HepG2 (cell line): Measurements from ENCODE around the gene LBX2. TPM values are rescaled to one million over a fixed set of nuclear protein-coding genes. Genes with fewer than 3 reads are reported as not detected.

Experiments
- GATA4 ChIP-seq: sonication (generic); IDR thresholded peaks from 2 replicates; pipeline ENCODE4 v1.6.1; 2016; ENCODE audit warnings: antibody characterized with exemption, low read depth, borderline replicate concordance
- HNF4A ChIP-seq: sonication (generic); formaldehyde crosslinking; IDR thresholded peaks from 2 replicates; pipeline ENCODE4 v1.4.0; 2020; ENCODE audit warnings: missing genetic modification reagents
- NFRKB ChIP-seq: fragments of 450-650 bp; IDR thresholded peaks from 2 replicates; pipeline ENCODE4 v1.6.1; 2017
- PHF21A ChIP-seq: sonication (generic); formaldehyde crosslinking; IDR thresholded peaks from 2 replicates; pipeline ENCODE4 v1.5.0; 2020; ENCODE audit warnings: mild to moderate bottlenecking, missing genetic modification reagents
- REXO4 ChIP-seq: sonication (generic); formaldehyde crosslinking; IDR thresholded peaks from 2 replicates; pipeline ENCODE4 v1.8.0; 2022; ENCODE audit warnings: missing genetic modification reagents, mild to moderate bottlenecking, borderline replicate concordance
- TAF1 ChIP-seq: sonication (generic); formaldehyde crosslinking; IDR thresholded peaks from 2 replicates; pipeline ENCODE4 v1.4.0; 2020; ENCODE audit warnings: missing genetic modification reagents
- TBL1XR1 ChIP-seq: fragments of 150-350 bp; IDR thresholded peaks from 2 replicates; pipeline ENCODE4 v1.6.1; 2014; ENCODE audit warnings: borderline replicate concordance, low read length; ENCODE audit not compliant: partially characterized antibody
- TEAD3 ChIP-seq: optimal IDR thresholded peaks from 2 replicates; pipeline ENCODE3; 2016; ENCODE audit warnings: borderline replicate concordance
- XRCC5 ChIP-seq: fragments of 200-400 bp; formaldehyde crosslinking; optimal IDR thresholded peaks from 2 replicates; pipeline ENCODE3; 2017; ENCODE audit warnings: mild to moderate bottlenecking, low read length
- ZBTB20 ChIP-seq: sonication (generic); formaldehyde crosslinking; IDR thresholded peaks from 2 replicates; pipeline ENCODE4 v1.8.1; 2023; ENCODE audit warnings: missing genetic modification reagents, low read depth, mild to moderate bottlenecking, borderline replicate concordance
- ZBTB7A ChIP-seq: sonication (generic); formaldehyde crosslinking; IDR thresholded peaks from 2 replicates; pipeline ENCODE4 v1.8.0; 2022; ENCODE audit warnings: mild to moderate bottlenecking, missing genetic modification reagents
- ZFP62 ChIP-seq: sonication (generic); formaldehyde crosslinking; IDR thresholded peaks from 2 replicates; pipeline ENCODE4 v1.4.0; 2020; ENCODE audit warnings: missing genetic modification reagents
- ZNF143 ChIP-seq: sonication (generic); formaldehyde crosslinking; IDR thresholded peaks from 2 replicates; pipeline ENCODE4 v1.4.0; 2020; ENCODE audit warnings: missing genetic modification reagents
- ZNF33B ChIP-seq: sonication (generic); formaldehyde crosslinking; IDR thresholded peaks from 2 replicates; pipeline ENCODE4 v1.5.1; 2020; ENCODE audit warnings: mild to moderate bottlenecking, missing genetic modification reagents
- ZNF615 ChIP-seq: sonication (generic); formaldehyde crosslinking; IDR thresholded peaks from 2 replicates; pipeline ENCODE4 v1.5.0; 2020; ENCODE audit warnings: mild to moderate bottlenecking, missing genetic modification reagents, borderline replicate concordance
- ZNF678 ChIP-seq: sonication (generic); formaldehyde crosslinking; IDR thresholded peaks from 2 replicates; pipeline ENCODE4 v1.4.0; 2020; ENCODE audit warnings: mild to moderate bottlenecking, missing genetic modification reagents
- ZNF780A ChIP-seq: sonication (generic); formaldehyde crosslinking; IDR thresholded peaks from 2 replicates; pipeline ENCODE4 v1.8.0; 2022; ENCODE audit warnings: mild to moderate bottlenecking, missing genetic modification reagents, moderate library complexity
- polyA plus RNA-seq, 8 experiments: library from polyadenylated mRNA; depleted of rRNA in 3 of 8; stranded (reverse) in 7 of 8; unstranded in 1 of 8; fragments of >200 nt; fragmentation: Illumina TruSeq in 4 of 8; extraction: Trizol in 4 of 8; gene quantifications; 2 replicates each; pipeline versions ENCODE4 v1.2.1 to v1.2.3, GENCODE V29; 2011 to 2016; ENCODE audit warnings: low read depth in 4 of 8, missing spikeins in 1 of 8, mixed read lengths in 1 of 8; ENCODE audit not compliant: insufficient read depth in 1 of 8
- total RNA-seq, 5 experiments: library from RNA; depleted of rRNA; stranded (reverse); fragments of >200 nt; fragmentation: Illumina TruSeq; extraction: Trizol; gene quantifications; 2 replicates each; pipeline ENCODE4 v1.2.3, GENCODE V29; 2016; ENCODE audit warnings: low read depth in 1 of 5
- TF ChIP-seq, protein P1 (sequence below): IDR thresholded peaks from 2 replicates; pipeline ENCODE4 v1.6.1; 2016; ENCODE audit warnings: missing compliant biosample characterization, missing genetic modification reagents, borderline replicate concordance
- TF ChIP-seq, protein P2 (sequence below): sonication (generic); formaldehyde crosslinking; IDR thresholded peaks from 2 replicates; pipeline ENCODE4 v1.4.0; 2020; ENCODE audit warnings: missing genetic modification reagents
- TF ChIP-seq, protein P3 (sequence below): sonication (generic); formaldehyde crosslinking; IDR thresholded peaks from 2 replicates; pipeline ENCODE4 v1.4.0; 2020; ENCODE audit warnings: mild to moderate bottlenecking, missing genetic modification reagents, borderline replicate concordance
- TF ChIP-seq, protein P4 (sequence below): sonication (generic); formaldehyde crosslinking; IDR thresholded peaks from 2 replicates; pipeline ENCODE4 v1.4.0; 2020; ENCODE audit warnings: missing genetic modification reagents, mild to moderate bottlenecking, borderline replicate concordance

The LBX2 gene
- total and polyA plus RNA-seq, 2 of the 13 experiments (the other 11 are each of a cell fraction or from before 2014, with no cell fraction given) = 6.4 to 8.1 TPM

DNA sequence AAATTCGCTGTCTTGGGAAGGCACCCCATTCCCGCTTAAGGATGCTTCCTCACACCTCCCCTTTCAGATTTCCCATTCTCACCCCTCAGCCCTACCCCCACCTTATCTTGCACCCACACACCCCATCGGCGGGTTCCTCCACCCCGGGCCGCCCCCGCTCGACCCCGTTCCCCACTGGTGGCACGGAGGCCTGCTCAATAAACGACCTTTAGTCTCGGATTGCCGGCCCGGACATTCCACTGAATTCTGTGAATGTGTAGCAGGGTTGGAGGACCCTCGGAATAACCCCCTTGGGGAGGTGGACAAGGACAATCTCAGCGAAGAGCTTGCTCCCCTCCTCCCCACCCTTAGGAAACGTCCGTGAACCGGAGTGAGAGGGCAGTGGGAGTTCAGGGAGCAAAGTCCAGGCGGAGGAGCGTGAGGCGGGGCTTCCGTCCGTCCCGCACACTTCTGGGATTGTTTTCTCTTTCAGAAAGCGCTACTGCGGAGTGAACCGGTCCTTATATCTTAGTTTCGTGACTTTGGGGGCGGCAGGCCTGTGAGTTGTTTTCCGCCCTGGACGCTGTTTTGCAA is 2.8 kb upstream of the LBX2 start (continued):
- TF ChIP-seq, protein P1, sequence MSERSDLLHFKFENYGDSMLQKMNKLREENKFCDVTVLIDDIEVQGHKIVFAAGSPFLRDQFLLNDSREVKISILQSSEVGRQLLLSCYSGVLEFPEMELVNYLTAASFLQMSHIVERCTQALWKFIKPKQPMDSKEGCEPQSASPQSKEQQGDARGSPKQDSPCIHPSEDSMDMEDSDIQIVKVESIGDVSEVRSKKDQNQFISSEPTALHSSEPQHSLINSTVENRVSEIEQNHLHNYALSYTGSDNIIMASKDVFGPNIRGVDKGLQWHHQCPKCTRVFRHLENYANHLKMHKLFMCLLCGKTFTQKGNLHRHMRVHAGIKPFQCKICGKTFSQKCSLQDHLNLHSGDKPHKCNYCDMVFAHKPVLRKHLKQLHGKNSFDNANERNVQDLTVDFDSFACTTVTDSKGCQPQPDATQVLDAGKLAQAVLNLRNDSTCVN (CRISPR knock-in tag) = peak; percentile 18; the same call in 1 of the 2 replicates
- TF ChIP-seq ZBTB7A (peak; percentile 42; the same call in 1 of the 2 replicates), ZFP62 (CRISPR knock-in tag) (no peak), ZNF33B (CRISPR knock-in tag) (no peak), ZNF615 (CRISPR knock-in tag) (no peak), ZBTB20 (CRISPR knock-in tag) (peak; percentile 66; the same call in 1 of the 2 replicates), REXO4 (CRISPR knock-in tag) (no peak), ZNF143 (CRISPR knock-in tag) (peak; percentile 74), XRCC5 (peak; percentile 83), HNF4A (CRISPR knock-in tag) (peak; percentile 99), TEAD3 (CRISPR knock-in tag) (peak; percentile 74), PHF21A (CRISPR knock-in tag) (peak; percentile 80), GATA4 (peak; percentile 82), ZNF780A (CRISPR knock-in tag) (peak; percentile 70; the same call in 1 of the 2 replicates), ZNF678 (CRISPR knock-in tag) (peak; percentile 17), TBL1XR1 (peak; percentile 53), NFRKB (no peak), TAF1 (CRISPR knock-in tag) (peak; percentile 82; the same call in 1 of the 2 replicates)
- TF ChIP-seq, protein P2, sequence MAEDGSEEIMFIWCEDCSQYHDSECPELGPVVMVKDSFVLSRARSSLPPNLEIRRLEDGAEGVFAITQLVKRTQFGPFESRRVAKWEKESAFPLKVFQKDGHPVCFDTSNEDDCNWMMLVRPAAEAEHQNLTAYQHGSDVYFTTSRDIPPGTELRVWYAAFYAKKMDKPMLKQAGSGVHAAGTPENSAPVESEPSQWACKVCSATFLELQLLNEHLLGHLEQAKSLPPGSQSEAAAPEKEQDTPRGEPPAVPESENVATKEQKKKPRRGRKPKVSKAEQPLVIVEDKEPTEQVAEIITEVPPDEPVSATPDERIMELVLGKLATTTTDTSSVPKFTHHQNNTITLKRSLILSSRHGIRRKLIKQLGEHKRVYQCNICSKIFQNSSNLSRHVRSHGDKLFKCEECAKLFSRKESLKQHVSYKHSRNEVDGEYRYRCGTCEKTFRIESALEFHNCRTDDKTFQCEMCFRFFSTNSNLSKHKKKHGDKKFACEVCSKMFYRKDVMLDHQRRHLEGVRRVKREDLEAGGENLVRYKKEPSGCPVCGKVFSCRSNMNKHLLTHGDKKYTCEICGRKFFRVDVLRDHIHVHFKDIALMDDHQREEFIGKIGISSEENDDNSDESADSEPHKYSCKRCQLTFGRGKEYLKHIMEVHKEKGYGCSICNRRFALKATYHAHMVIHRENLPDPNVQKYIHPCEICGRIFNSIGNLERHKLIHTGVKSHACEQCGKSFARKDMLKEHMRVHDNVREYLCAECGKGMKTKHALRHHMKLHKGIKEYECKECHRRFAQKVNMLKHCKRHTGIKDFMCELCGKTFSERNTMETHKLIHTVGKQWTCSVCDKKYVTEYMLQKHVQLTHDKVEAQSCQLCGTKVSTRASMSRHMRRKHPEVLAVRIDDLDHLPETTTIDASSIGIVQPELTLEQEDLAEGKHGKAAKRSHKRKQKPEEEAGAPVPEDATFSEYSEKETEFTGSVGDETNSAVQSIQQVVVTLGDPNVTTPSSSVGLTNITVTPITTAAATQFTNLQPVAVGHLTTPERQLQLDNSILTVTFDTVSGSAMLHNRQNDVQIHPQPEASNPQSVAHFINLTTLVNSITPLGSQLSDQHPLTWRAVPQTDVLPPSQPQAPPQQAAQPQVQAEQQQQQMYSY (CRISPR knock-in tag) = 0 out of 2 replicates have a peak, but pooled peaks have one; percentile 22
- TF ChIP-seq, protein P3, sequence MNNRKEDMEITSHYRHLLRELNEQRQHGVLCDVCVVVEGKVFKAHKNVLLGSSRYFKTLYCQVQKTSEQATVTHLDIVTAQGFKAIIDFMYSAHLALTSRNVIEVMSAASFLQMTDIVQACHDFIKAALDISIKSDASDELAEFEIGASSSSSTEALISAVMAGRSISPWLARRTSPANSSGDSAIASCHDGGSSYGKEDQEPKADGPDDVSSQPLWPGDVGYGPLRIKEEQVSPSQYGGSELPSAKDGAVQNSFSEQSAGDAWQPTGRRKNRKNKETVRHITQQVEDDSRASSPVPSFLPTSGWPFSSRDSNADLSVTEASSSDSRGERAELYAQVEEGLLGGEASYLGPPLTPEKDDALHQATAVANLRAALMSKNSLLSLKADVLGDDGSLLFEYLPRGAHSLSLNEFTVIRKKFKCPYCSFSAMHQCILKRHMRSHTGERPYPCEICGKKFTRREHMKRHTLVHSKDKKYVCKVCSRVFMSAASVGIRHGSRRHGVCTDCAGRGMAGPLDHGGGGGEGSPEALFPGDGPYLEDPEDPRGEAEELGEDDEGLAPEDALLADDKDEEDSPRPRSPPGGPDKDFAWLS = peak; percentile 68; the same call in 1 of the 2 replicates
- TF ChIP-seq, protein P4, sequence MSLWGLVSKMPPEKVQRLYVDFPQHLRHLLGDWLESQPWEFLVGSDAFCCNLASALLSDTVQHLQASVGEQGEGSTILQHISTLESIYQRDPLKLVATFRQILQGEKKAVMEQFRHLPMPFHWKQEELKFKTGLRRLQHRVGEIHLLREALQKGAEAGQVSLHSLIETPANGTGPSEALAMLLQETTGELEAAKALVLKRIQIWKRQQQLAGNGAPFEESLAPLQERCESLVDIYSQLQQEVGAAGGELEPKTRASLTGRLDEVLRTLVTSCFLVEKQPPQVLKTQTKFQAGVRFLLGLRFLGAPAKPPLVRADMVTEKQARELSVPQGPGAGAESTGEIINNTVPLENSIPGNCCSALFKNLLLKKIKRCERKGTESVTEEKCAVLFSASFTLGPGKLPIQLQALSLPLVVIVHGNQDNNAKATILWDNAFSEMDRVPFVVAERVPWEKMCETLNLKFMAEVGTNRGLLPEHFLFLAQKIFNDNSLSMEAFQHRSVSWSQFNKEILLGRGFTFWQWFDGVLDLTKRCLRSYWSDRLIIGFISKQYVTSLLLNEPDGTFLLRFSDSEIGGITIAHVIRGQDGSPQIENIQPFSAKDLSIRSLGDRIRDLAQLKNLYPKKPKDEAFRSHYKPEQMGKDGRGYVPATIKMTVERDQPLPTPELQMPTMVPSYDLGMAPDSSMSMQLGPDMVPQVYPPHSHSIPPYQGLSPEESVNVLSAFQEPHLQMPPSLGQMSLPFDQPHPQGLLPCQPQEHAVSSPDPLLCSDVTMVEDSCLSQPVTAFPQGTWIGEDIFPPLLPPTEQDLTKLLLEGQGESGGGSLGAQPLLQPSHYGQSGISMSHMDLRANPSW (CRISPR knock-in tag) = peak; percentile 74; the same call in 1 of the 2 replicates
